Activated CD4-positive, alpha-beta T cell treated with anti-CD3 and anti-CD28 coated beads for 1 hour (primary cell): ENCODE results near the gene LIPK.
"Not testable (repeated sequence)": the region's sequence is repeated elsewhere in the genome, so short reads cannot be mapped to it uniquely, and the experiment has no call there.

Experiments used
- DNase-seq: peaks from one replicate; pipeline ENCODE4 v3.0.0-alpha.2; 2020

The LIPK gene

DNA sequence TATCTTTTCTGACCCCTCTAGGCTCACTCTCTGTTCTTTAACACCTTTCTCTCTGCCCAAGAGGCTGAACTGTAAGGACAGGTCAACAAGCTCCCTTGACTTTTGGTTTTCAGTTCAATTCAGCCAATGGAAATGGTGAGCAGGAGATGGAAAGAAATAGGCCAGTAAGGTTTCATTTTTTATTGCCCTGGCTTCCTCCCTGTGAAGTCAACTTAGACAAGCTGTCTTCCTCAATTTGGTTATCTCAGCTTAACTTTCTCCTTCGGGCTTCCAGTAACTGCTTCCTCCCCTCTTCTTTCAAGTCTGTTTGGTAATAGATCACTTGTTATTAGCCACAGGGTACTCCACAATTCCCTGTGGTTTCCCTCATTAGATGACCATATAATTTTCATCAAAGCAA is 19.7 kb downstream of the LIPK start:
- no peak for DNase-seq

DNA sequence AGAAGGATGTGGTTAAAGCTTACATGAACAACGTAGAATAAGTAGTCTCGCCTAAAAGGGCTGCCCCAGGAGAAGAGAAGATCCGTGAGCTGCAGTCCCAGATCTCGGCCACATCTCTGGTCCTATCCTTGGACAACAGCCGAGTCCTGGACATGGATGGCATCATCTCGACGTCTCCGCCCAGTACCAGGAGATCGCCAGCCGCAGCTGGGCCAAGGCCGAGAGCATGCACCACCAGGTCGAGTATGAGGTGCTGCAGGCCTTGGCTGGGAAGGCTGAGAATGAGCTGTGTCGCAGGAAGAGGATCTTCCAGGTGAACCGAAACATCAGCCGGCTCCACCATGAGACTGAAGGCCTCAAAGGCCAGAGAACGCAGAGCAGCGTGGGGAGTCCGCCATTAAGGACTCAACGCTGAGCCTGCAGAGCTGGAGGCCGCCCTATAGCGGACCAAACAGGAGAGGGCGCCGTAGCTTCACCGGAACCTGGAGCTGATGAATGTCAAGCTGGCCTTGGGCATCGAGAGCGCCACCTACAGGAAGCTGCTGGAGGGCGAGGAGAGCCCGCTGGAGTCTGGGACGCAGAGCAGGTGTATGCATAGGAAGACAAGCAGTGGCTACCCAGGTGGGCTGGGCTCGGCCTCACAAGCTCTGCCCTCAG is 22.2 kb downstream of the LIPK start:
- DNase-seq, result no peak

DNA sequence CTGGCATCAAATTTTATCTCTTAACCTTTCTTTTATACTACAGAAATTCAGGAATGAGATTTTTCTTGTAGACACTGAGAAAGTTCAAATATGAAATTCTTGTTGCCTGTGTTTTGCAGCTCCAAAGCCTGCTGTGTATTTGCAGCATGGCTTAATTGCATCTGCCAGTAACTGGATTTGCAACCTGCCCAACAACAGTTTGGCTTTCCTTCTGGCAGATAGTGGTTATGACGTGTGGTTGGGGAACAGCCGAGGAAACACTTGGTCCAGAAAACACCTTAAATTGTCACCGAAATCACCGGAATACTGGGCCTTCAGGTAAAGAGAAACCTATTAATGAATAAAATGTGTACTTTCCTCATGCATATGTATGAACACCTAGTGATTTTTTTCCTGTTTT is 24.8 kb downstream of the LIPK start:
- DNase-seq, result no peak

DNA sequence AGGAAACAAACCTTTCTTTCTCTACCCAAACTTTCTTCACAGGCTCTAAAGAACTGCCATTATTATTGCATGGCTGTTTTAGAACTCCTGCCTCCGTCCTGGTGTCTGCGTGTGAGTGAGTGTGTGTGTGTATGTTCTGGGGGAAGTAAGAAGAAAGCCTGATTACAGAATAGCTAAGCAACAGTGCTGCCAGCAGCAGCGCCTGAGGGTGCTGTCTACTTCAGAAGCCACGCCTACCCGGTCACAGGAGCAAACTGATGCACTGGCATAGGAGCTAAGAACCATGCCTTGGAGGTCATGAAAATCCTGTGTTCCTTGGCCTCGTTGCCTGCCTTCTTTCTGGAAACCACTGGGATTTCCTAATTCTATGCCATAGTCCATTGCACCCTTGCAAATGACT is 25.2 kb downstream of the LIPK start:
- no peak for DNase-seq

DNA sequence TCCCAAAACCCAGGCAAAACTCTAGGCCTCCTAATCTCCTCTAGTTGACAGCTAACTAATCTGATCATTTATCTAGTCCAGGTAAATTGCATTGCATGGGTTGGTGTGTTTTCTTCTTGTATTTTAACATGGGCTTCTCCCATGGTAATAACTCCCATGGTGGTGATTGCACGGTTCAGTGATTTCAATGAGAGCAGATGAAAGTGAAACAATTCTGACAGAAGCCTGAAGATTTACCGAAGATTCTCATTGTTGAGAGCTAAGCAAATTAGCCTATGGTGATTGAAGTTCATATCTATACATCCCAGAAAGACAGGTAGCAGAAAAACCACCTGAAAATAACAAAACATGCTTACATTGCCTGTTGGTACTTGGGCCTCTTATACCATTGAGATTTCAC is 27.2 kb downstream of the LIPK start:
- DNase-seq, result no peak

DNA sequence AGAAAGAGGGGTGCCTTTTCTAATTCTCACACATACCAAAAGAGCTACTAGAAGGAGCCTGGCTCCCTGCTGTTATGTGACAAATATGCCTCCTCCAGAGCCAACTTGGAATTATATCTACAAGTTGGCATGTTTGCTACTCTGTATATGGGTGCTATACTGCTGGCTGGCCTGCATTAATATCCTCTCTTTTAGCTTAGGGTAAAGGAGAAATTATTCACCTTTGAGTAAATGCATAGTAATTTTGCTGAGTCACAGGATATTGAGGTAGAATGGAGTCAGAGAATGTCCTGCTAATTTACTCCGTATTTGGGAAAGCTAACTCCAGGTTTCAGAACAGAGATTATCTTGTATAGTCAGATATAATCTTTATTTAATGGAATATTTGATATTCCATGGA is 29.6 kb downstream of the LIPK start:
- no peak for DNase-seq

DNA sequence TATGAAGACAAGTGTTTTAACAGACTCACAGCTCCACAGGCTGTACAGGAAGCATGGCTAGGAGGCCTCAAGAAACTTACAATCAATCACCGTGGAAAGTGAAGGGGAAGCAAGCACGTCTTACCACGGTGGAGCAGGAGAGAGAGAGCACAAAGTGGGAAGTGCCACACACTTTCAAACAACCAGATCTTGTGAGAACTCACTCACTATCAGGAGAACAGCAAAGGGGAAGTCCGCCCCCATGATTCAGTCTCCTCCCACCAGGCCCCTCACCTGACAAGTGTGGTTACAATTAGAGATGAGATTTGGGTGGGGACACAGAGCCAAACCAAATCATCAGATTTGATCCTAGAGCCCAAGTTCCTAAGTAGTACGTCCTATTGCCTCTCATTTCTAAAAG is 35.9 kb downstream of the LIPK start:
- not testable (repeated sequence) for DNase-seq

DNA sequence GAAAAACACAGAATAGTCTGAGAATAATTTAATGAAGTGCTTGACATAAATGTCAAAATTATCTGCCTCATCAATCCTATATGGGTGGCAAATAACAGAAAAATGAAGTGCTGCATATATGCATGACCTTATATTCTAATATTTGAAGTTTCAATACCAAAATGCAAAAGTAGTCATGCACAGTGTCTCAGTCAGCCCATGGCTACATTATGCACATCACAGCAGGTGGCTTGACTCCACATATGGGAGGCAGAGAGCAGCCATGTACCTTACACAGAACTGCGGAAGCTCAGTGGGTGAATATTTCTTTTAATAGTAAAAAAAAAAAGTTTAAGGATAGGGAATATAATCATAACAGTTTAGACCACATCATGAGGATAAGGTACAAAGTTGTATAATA is 36.4 kb downstream of the LIPK start:
- DNase-seq, result no peak

DNA sequence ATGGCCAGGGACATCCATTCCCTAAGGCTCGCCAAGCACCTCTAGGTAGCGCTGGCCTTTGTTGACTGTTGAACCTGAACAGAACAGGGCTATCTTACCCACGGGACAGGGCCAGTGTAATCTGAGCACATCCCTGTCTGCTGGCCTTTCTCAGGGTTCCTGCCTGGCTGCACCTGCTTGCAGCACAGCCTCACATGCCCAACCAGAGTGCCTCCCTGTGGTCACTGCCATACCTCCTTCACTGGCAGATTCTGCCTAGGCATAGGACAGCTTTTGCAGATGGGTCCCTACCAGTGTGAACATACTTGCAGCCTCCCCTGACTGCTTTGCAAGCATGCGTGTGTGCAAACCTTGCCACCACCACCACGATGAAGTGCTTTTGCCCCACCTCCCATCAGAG is 38.0 kb downstream of the LIPK start:
- DNase-seq, result no peak

DNA sequence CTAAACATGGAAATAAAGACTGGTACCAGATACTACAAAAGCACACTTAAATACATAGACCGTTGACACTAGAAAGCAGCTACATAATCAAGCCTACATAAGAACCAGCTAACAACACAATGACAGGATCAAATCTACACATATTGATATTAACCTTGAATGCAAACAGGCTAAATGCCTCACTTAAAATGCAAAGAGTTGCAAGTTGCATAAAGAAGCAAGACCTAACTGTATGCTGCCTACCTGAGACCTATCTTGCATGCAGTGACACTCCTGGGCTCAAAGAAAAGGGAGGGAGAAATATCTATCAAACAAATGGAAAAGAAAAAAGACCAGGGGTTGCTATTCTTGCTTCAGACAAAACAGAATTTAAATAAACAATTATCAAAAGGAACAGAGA is 39.6 kb downstream of the LIPK start:
- DNase-seq, result no peak

DNA sequence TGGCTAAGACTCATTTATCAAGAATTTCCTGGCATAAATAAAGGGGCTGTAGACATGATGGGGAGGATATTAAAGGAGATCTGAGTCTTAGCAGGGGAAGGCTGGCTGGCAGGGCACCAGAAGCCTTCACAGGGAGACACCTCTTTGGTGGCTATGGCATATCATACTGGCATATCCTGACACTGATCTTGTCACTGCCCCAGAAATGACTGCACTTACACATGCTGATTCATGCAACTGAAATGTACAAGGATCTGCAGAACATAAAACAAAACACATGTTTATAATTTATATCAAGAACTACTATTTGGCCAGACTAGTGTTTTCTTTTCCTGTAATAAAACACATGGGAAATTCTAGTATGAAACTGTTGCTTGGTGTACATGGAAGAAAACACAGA is 48.2 kb downstream of the LIPK start:
- DNase-seq, result no peak

DNA sequence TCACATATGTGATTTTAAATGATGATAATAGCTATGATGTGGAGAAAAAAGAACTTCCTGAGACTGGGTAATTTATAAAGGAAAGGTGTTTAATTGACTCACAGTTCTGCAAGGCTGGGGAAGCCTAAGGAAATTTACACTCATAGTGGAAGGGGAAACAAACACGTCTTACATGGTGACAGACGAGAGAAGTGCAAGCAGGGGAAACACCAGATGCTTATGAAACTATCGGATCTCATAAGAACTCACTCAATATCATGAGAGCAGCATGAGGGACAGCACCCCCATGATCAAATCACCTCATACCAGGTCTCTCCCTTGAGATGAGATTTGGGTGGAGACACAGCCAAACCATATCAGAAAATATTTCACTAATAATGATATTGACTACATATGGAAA is 49.7 kb downstream of the LIPK start:
- DNase-seq, result no peak

DNA sequence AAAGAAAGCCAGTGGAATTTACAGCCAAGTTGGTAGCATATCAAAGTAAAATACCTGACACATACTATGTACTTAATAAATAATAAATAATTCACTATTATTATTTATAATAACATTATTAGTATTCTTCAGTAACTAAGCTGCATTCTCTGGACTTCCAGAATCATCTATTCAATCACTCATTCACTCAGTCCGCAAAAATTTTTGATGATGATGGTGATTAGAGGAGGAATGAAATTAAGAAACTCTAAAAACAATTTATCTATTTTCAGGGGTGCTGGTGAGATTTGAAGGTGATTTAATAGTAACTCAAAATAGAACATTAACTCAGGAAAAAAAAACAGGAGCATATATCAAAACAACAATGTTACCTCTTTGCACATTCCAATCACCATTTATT is 50.6 kb downstream of the LIPK start:
- no peak for DNase-seq

DNA sequence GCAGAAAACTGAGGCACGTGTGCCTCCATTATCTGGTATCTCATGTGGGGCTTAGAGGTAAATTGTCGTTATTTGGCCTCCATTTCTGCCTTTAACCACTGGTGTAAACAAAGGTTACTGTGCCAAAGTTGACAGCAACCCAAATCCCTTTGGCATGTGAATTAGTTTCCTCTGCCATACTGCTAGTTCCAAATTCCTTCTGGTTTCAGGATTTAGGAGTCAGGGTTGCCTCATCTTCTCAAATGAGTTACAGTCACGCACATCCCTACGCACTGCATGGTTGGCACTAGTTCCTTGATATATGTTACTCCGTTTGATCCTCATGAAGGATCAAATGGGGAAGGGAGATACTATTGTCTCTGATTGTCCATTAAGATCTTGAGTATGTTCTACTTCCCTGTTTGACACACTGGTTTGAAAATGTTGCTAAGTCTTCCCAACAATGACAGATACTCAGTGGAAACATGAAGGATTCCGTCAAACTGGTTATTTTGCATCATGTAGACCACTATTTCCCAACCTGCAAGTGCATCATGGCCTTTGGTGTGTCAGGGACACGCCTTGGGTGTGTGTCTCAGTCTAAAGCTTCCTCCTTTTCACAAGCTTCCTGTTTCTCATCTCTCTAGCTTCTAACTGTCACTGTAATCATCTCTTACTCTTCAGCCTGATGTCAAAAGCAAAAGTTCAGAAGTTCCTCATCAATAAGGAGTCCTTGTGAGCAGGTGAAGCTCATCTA is 53.5 kb downstream of the LIPK start, which contains the start of gene LIPN:
Gene LIPN, plus strand, starts transcription at position 655 of the 736 bp plus-strand sequence. CDS start 1,386 bp downstream, outside the sequence.
- DNase-seq, result no peak

DNA sequence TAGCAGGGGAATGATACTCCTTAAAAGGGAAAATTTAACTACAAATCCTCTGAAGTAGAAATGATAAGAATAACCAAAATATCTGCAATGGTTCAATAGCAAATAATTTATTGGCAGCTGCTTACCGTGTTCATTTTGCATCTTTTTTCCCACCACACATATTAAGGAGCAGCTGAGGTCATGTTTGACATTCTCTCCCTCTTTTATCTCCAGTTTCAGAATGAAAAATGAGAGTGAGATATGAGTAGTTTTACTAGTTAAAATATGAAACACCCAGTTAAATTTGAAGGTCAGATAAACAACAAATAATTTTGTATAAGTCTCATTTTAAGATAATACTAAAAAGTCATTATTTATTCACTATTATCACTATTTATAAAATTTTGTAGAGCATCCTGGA is 56.9 kb downstream of the LIPK start:
- no peak for DNase-seq

DNA sequence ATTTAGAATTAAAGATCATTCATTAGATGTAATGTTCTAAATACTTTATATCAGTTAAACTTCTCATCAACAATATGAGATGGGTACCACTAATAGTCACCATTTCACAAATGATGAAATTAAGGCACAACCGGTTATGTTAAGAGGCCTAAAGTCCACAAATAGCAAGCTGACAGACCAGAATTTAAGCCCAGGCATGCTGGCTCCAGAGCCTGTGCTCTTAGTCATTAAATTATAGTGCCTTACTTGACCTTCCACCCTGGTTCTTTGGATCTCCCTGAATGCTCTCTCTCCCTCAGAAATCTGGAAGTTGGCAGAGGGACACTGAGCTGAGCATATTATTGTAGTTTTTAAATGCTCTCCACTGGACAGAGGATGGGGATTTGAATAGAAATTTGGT is 57.4 kb downstream of the LIPK start:
- DNase-seq, result no peak

DNA sequence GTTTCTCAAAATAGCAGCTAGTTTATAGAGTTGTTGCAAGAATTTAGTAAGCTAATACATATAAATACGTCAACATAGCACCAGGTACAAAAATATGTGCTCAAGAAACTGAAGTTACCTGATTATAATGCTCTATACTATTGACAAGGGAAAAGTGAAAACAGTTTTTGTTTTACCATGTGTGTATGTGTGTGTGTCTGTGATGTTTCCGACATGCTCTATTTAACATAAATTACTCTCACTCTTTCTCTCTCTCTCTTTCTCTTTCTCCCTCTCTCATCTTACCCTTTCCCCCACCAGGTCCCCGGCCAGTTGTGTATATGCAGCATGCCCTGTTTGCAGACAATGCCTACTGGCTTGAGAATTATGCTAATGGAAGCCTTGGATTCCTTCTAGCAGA is 58.1 kb downstream of the LIPK start:
- DNase-seq, result no peak

DNA sequence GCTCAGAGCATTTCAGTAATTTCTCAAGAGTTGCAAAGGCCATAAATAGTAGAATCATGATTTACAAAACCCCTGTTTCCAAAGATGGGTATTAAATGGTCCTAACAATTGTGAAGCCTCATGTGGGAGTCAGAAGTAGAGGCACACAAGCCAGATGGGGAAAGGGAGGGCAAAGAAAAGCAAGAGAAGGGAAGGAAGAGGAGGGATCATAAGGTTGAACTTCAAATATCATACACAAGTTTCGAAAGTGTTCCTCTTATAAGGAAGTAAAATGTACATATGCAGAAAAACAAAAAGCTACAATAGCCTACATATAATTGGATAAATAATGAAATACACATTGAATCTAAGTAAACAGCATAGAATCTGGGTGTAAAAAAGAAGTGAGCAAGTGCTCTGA is 59.8 kb downstream of the LIPK start:
- no peak for DNase-seq

DNA sequence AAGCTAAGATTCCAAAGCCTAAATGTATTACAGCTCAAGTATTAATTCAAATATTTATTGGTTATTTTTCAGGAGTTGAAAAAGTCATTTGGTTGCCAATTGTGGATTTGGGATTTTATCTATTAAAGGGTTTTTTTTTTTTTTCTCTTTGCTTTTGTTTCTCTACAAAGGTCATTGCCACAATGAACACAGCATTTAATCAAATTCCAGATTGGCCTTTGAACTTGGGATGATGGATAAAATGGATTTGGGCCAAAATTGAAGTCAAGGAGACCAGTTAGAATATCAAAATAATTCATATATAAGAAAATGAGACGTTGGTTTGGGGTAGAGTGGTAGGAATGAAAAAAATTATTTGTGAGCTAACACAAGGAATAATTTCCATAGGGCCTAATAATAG is 63.3 kb downstream of the LIPK start:
- no peak for DNase-seq

DNA sequence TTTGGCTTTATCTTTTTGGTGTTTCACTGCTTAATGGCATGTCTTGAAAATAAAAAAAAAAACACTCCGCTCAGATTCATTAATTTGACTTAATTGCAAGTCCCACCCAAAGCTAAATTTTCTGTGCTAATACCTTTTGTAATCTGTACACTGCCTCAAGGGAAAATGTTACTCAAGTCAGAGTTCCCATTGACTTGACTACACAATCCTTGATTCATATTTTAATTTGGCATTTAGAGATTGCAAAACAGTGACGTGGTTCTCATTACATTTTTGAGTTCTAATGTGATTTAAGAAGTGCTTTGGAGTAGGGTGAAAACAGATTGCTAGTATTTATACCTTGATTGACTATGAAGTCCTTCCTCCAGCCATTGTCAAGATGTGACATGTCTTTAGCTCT is 75.2 kb downstream of the LIPK start:
- no peak for DNase-seq

DNA sequence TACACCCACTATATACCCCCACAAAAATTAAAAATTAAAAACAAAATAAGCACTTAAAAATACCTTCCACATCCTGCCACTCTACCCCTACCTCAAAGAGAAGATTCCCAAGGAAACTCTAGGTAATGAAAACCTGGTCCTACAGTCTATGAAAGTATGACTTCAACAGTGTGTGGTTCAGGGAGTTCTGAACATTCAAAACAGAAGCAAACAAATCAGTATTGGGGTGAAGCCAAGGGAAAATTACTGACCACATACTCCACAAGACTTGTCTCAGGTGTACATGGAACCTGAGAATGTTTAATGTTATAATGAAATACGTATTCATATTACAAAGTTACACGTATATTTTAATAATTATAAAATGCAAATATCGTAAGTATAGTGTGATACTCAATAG is 76.2 kb downstream of the LIPK start:
- DNase-seq, result no peak

DNA sequence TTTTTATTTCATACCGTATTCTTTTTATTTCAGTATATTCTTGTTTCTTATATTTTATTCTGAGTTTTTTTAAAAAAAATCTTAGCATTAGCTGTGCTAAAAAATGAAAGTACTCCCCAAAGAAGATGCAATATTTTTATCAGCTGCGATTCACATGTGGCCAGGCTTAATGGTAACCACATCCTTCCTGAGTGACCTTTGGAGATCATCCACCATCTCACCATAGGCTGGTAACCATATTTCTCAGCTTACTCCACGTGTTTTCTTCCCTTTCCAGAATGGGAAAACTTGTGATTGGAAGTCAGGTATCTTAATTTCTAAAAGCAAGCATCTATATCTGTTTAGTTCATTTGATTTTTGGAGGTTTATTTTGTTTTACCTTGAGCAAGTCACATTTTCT is 77.7 kb downstream of the LIPK start:
- DNase-seq, result no peak

DNA sequence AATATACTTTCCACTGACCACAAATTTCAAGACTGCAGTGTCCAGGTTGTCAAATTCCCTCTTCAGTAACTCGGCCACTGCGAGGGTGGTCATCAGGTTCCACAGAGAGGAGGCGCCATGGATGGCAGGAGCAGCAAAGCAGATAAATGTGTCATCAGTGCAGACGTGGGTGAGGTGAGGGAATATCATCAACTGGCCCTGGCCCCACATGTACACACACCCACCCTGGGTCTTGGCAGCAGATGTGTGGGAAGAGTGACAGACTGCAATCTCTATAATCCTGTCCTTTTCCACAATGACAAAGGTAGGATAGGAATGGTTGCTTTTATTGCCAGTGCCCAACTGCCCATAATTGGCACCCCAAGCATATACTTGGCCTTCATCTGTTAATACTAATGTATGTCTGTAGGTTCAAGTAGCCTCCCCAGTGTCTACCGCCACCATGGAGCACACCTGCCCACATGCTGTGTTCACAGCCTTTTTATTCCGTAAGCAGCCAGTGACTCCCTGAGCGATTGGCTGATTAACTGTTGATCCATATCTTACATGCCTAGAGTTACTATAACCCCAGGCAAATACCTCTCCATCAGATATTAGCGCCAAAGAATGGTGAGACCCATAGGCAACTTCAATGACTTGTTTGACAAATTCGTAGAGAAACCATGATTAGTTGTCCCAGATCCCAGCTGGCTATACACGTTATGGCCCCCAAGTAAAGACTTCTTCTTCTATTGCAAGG is 80.2 kb downstream of the LIPK start:
- DNase-seq, result no peak

DNA sequence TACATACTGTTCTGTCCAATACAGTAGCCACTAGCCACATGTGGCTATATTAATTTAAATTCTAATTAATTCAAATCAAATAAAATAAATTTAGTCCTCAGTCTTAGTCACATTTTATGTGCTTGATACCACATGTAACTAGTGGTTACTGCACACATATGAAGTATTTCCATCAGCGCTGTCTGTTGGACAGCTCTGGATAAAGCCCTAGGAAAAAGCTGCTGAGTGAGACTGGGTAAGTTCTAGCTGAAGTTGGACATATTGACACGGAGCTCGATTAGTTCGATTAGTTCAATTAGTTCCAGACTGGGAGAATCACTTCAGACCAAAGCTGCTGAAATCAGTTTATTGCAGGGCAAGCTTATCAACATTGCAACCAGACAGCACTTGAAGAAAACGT is 81.4 kb downstream of the LIPK start:
- no peak for DNase-seq
